GM21360 (cell line): ENCODE measurements around the gene C5orf46.
"Not testable (repeated sequence)": the region's sequence is repeated elsewhere in the genome, so short reads cannot be mapped to it uniquely, and the experiment has no call there.

Experiments used
- ATAC-seq: cut with Tn5 transposase; IDR thresholded peaks from one replicate; pipeline ENCODE4 v1.9.1; 2021; ENCODE audit warnings: mild to moderate bottlenecking, moderate library complexity; ENCODE audit not compliant: unreplicated experiment

Gene C5orf46

DNA sequence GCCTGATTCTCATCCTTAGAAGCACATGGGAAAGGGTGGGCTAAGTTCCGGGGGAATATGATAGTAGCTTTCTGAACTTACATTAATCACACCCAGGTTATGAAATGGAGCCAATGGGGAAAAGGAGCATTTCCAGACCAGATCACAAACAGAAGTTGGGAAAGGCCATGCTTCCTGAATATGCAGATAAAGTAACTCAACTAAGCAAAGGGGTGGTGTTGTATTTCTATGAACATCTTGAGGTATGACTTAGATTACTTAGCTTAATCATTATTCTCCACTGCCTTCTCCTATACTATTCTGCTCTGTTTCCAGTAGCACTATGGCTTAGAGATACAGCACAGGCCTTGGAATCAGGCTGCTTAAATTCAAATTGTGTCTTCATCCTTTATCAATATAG, 10.5 kb downstream of the C5orf46 start:
- no peak for ATAC-seq

DNA sequence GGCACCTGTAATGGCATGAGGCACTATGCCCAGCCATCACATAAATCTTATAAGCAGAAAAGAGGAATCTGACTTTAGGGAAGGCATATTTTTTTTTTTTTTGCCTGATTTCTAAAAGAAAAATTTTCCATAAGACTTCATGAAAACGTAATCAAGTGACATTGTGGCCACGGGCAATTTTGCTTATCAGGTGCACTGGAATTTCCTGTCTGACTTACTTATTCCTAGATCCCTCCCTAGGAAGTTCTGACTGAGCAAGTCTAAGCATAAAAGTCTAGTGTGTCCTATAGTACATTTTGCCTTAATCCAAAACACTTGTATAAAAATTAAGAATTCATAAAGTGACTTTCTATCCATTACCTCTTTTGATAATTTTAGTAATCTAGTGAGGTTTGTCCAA, 12.5 kb downstream of the C5orf46 start:
- no peak for ATAC-seq

DNA sequence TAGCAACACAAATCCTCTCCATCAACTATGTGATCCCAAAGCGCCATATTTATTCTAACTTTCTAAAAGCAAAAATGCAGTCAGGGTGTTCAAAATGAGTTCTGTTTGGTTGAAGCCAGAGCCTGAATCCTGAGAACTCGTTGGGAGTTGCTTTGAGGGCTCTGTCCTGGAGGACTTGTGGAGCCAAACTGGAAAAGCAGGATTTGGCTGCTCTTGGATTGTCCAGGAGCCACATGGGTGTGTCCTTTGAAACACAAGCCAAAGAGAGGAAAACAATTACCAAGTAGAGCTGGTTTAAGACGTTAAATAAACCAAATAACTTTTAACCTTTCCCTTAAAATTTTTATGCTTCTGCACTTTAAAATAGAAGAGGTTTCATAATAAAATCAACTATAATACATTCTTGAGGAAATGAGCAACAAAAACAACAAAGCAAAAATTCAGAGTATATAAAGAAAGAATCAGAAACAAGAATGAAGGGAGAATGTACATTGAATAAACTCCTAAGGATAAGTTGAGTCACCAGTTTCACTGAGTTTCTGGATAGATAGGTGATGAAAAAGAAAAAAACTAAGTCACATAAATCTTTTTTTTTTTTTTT, 13.5 kb downstream of the C5orf46 start:
- ATAC-seq = no peak

DNA sequence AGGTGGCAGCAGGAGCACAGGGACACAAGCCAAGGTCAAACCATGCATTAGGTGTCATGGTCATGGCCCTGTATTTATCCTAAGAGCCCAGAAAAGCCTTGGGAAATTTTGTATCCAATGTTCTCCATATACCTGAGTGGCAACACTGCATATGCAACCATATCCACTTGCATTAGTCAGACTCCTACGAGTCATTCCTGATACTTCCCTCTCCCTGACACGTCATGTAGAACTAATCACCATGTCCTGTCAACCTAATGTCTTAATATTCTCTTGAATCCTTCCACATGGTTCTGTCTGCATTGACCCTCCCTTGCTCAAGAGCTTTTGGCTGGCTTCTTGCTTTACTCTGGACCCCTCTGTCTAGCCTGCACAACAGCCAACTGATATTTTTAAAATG, 18.4 kb downstream of the C5orf46 start:
- no peak for ATAC-seq

DNA sequence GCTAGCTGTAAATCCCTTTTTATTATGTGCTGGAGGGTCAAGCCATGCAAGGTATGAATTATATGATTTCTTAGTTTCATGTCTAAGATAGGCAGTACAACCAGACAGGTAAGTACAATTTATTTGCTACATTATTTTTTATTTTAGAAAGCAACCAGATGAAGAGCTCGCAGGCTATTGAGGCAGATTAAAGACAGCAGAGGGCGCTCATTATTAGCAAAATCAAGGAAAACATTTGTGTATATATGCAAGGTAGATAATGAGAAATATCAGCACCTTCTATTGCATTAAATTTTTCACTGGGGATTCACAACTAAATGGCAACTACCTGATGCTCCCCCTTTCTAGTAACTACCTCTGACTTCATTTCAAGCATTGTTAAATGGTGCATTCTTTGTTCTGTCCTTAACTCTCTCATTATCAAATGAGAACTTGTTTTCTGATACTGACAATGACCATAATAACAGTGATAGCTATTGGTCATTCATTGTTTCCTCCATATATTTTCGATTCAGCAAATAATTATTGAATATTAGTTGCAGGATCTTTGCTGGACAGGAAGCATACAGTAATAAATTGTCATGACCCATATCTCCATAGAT, 19.2 kb downstream of the C5orf46 start:
- no peak for ATAC-seq

DNA sequence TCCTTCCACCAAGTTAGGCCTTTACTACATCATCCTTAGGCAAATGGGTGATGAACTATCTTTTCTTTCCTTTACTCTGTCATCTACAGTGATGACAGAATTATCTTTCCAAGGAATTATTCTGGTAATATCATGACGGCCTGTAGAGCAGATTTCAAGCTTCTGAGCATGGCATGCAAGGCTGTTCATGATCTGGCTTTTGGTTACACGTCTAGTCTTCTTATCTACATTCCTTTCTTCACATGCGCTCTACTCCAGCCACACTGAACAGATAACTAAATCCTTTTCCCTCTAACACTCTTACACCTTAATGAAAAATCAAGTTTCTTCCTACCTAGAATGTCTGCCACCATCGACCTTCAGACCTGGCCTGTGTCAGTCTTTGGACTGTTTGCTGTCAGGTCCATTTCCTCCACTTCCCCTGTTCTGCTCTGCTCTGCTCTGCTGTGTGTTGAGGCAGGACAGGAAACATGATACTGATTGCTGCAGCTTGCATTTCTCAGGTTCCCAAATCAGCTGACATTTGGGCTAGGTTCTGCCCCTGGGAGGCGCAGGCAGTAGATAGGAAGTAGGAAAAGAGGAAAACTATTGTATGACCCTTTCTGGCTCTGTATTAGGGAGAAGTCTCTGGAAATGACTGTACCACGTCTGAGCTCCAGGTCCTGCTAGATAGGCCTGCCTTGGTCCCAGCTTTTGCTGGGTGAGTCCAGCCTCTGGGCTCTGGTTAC, 23.6 kb downstream of the C5orf46 start:
- no peak for ATAC-seq

DNA sequence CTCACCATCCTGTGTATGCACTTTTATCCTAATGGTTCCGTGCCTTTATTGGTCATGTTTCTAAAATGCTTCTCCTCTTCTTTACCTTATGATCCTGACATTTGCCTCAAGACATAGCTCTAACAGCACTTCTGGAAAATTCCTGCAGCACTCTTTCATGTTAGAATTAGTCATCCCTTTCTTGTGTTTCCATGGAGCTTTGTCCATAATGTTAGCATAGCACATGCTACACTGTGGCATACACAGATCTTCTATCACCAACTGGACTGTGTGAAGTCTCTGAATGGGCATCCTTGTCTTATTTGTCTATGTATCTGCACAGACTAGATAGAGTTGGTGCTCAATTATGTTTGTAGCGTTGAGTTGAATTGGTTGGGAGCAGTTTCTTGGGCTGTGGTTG, 25.9 kb downstream of the C5orf46 start:
- ATAC-seq = no peak

DNA sequence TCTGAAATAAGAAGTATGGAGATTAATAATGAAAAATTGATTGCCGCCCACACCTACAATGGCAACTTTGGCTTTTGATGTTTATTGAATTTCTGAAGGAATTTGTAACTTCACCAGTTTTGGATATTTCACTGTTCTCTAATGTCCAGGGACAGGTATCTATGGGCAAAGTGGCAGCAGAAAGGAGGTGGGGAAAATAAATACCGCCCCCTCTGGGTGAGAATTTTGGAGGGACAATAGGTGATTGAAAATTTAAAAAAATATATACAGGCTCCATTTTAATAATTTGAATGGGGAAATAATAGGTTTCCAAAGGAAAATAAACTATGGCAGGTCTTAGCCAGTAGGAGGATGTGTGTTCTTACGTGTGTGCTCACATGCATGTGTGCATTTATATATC, 26.6 kb downstream of the C5orf46 start:
- ATAC-seq = no peak

DNA sequence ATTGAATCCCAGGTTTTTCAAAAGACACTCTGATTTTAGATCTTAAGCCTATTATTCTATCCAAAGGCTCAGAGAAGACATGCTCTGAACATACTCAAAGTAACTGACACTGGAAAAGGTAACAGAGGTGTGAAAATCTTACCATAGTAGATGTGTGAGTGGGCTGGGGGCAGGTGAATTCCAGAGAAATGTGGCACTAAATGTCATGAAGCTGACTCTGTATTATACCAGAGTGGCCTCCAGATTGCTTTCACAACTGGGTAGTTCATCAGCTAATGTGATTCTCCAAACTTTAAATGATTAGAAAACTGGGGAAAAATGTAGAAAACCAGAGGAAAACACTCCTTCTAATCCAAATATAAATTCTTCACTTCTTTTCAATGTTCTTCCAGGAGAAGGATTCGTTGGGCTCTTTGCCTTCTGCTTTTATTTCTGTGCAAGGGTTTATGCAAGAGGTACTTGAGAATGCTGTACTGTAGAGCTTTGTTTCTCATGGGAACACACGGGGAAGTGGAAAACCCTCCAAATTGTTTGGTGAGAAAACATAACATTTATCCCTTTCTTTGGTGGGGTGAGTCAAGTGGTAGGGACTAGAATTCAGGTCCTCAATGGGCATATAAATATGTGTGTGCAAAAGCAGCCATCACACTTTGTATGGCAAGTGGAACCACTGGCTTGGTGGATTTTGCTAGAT, 28.1 kb downstream of the C5orf46 start, which contains the start of gene SCGB3A2:
TSS of gene SCGB3A2 (plus strand) at position 646 of the 694 bp plus-strand sequence. CDS start 93 bp downstream, outside the sequence.
- ATAC-seq = no peak

DNA sequence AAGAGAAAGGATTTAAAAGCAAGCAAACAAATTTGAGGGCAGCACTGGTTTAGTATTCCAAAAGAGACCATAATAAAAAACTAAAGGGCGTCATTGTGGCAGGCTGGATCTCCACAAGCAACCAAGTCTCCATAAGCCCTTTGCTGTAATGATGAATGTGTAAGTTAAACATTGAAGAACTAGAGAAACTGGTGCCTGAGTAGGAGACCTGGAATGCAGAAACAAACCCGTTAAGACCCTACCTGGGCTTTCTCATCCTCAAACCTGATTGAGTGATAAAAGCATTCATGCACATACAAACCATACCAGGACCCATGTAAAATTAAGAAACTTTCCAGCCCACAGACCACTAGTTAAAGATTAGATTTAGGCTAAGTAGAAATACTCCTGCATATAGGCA, 29.7 kb downstream of the C5orf46 start:
- no peak for ATAC-seq

DNA sequence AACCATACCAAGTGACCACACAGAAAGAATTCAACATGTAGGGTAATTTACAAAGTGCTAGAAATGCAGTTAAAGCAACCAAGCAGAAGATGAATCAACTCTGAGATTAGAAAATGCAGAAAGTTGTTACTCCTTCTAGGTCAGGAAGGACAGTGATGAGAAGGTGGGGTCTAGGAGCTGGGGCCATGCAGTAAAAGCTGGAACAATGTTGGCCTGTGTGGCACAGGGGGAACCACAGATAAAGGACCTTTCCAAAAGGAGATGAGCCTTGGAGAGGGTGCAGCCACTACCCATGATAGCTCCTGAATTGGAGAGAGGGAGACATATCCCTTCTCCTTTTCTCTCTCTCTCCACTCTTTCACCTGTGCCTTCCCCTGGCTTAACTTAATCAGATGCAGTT, 30.2 kb downstream of the C5orf46 start:
- no peak for ATAC-seq

DNA sequence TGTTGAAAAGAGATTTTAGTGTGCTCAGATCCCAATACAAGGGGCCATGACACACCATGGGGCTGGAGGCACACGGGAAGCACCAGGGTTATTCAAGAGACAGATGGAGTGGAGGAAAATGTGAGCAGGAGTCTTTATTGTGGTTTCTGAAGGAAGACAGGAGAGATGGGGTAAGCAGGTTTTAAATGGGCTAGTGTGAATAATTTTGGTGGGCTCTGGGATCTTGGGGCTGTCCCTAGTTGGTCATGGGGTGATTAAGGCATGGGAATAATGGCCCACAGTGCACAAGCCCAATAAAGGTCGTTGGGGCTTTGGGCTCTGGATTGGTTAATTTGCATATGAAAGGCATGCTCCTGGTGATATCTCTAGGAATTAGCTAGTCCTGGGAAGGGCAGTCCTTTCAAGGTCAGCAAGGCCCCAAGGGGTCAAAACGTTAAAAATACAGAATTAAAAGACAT, 31.4 kb downstream of the C5orf46 start:
- ATAC-seq = no peak

DNA sequence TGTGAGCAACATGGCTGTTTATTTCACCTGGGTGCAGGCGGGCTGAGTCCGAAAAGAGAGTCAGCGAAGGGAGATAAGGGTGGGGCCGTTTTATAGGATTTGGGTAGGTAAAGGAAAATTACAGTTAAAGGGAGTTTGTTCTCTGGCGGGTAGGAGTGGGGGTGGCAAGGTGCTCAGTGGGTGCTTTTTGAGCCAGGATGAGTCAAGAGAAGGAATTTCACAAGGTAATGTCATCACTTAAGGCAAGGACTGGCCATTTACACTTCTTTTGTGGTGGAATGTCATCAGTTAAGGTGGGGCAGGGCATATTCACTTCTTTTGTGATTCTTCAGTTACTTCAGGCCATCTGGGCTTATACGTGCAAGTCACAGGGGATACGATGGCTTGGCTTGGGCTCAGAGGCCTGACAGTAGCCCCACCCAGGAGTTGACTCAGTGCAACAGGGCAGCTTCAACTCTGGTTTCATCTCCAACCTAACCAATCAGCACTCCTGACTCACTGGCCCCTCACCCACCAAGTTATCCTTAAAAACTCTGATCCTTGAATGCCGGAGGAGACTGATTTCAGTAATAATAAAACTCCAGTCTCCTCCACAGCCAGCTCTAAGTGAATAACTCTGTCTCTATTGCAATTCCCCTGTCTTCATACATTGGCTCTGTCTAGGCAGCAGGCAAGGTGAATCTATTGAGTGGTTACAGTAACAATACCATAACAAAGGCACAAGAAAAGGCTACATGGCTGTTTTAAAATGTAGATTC, 32.0 kb downstream of the C5orf46 start:
- ATAC-seq = not testable (repeated sequence)

DNA sequence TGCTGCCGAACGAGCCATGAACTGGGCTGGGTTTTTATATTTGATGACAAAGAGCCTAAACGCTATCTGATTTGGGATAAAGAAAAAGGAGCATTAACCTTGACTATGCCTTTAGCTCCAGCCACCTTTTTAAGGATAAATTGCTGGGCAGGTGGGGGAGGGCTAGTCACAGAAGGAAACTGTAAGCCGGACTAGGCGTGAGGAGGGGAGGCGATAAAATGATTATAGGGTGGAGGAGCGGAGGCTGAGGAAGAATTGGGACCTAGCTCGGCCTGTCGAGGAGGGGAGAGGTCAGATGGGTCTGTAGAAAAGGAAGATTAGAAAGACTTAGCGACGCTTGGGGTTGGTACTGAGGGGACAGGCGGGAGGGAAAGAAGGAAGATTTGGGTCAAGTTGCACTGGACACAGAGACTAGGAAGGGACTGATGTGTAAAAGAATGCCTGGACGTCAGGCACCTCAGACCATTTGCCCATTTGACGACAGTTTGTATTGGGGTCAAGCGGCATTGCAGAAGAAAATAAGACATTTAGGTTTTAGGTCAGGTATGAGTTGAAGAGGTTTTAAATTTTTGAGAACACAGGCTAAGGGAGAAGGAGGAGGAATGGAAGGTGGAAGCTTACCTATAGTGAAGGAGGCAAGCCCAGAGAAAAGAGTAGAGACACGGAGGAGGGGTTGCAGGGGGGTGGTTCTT, 33.4 kb downstream of the C5orf46 start:
- not testable (repeated sequence) for ATAC-seq

DNA sequence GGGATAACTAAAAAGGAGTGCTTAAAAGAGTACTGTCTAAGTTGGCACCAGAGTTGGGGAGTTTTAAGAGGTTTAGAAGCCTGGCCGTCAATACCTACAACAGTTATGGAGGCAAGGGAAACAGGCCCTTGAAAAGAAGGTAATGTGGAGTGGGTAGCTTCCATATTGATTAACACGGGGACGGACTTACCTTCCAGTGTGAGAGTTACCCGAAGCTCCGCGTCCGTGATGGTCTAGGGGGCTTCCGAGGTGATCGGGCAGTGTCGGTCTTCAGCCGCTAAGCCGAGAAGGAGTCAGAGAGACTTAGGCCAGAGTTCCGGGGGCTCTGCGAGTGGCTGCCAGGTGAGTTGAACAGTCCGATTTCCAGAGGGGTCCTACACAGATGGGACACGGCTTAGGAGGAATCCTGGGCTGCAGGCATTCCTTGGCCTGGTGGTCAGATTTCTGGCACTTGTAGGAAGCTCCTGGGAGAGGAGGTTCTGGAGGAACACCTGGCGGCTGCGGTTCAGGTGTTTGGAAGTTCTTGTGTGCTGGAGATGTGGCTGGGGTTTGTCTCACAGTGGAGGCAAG, 34.3 kb downstream of the C5orf46 start:
- not testable (repeated sequence) for ATAC-seq

DNA sequence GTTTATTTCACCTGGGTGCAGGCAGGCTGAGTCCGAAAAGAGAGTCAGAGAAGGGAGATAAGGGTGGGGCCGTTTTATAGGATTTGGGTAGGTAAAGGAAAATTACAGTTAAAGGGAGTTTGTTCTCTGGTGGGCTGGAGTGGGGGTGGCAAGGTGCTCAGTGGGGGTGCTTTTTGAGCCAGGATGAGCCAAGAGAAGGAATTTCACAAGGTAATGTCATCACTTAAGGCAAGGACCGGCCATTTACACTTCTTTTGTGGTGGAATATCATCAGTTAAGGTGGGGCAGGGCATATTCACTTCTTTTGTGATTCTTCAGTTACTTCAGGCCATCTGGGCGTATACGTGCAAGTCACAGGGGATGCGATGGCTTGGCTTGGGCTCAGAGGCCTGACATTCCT, 36.4 kb downstream of the C5orf46 start:
- not testable (repeated sequence) for ATAC-seq

DNA sequence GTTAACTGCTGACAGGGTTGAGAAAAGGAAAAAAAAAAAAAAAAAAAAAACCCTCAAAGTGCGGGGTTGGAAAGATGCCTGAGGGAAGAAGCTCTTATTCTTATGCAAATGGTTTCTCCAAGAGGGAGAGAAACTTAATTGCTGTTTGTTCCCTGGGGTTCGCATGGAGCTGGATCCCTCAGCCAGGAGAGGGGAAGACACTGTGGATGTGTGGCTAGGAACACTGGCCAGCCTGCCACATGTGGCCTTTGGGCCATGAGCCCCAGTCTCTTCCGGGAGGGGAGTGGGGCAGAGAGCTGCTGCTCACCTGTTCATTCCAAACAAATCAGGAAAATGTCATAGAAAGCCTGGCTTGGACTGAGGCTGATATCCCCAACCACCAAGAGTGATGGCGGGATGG, 37.2 kb downstream of the C5orf46 start:
- no peak for ATAC-seq

DNA sequence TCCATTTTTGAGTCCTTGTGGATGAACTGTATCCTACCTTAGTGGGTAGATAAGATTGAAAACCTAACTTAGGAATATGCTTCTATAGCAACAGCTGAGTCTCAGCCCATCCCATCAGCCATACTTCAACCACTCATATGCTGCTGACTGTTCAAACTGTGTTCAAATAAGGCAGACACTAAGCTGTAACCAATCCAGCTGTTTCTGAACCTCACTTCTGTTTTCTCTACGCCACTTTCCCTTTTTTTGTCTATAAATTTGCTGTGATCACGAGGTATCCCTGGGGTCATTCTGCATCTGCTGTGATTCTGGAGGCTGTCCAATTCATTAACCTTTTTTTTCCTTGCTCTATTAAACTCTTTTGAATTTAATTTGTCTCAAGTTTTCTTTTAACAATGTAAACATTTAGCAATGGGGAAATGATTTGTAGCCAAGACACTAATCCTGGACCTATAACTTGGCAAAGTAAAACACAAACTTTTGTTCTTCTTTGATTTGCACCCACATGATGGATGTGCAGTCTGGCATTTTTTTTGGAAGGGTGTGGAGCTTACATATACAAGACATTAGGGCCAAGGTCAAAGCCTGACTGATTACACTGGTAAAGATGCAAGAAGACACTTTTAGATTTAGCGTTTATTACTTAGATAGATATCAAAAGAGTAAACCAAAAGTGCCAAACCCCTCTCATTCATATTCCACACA, 42.7 kb downstream of the C5orf46 start:
- ATAC-seq = no peak

DNA sequence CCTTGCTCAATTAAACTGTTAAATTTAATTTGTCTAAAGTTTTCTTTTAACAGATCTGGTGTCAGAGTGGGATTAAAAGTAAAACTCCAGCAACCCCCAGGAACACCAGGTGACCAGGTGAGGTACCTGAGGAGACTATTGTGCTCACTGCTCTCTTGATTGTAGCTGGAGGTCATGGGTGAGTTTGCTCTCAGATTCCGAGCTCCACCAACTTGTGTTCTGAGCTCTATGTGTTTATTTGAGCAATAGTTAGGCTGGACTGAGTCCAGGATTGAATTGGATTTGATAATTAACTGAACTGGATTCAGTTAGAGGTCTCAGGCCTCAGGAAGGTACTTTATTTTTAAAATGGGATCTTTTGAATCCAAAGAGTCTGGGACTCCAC, 45.7 kb downstream of the C5orf46 start:
- ATAC-seq = no peak
